Upper lobe of left lung (tissue), 6 donors: ENCODE measurements around the gene LRRFIP1. TPM values are rescaled to one million over a fixed set of nuclear protein-coding genes. Genes with fewer than 3 reads are reported as not detected.

Experiments
- ATAC-seq, 2 donors: fragments of 200-7000 bp; cut with Tn5 transposase; one replicate each; pipeline ENCODE4 v1.9.1; 2022; ENCODE audit warnings: mild to moderate bottlenecking in 2 of 2, moderate library complexity in 2 of 2; ENCODE audit not compliant: low FRiP score in 2 of 2
- DNase-seq, 2 donors: peaks; one replicate each; pipeline ENCODE4 v3.0.0-alpha.2; 2019 to 2020
- H3K27ac ChIP-seq, 4 donors: fragments of 200-600 bp; sonication (generic); one replicate each; pipeline ENCODE4 v1.5.1; 2016 to 2019
- H3K27me3 ChIP-seq, 4 donors: fragments of 200-600 bp; sonication (generic); one replicate each; pipeline ENCODE4 v1.5.1; 2017 to 2019
- H3K36me3 ChIP-seq, 4 donors: fragments of 200-600 bp; sonication (generic); one replicate each; pipeline ENCODE4 v1.5.1; 2016 to 2019
- H3K4me1 ChIP-seq, 4 donors: fragments of 200-600 bp; sonication (generic); one replicate each; pipeline ENCODE4 v1.5.1; 2018 to 2019
- H3K4me3 ChIP-seq, 4 donors: fragments of 200-600 bp; sonication (generic); one replicate each; pipeline ENCODE4 v1.5.1; 2017 to 2019; ENCODE audit warnings: mild to moderate bottlenecking in 2 of 4, moderate library complexity in 1 of 4
- H3K9me3 ChIP-seq, 4 donors: fragments of 200-600 bp; sonication (generic); one replicate each; pipeline ENCODE4 v1.5.1; 2018 to 2019
- CTCF ChIP-seq, 6 experiments: fragments of 450-650 bp in 4 of 6; fragments of 200-600 bp in 2 of 6; sonication (generic) in 2 of 6; IDR thresholded peaks; one replicate each; pipeline ENCODE4 v1.5.1; 2016 to 2019; ENCODE audit warnings: antibody characterized with exemption in 6 of 6
- EP300 ChIP-seq, 4 donors: sonication (generic); formaldehyde crosslinking; IDR thresholded peaks; one replicate each; pipeline ENCODE4 v1.5.1; 2017; ENCODE audit warnings: antibody characterized with exemption in 4 of 4, control low read depth in 2 of 4
- POLR2A ChIP-seq, 4 donors: fragments of 450-650 bp; IDR thresholded peaks; one replicate each; pipeline ENCODE4 v1.5.1; 2016 to 2017; ENCODE audit warnings: antibody characterized with exemption in 4 of 4, mild to moderate bottlenecking in 2 of 4
- POLR2AphosphoS5 ChIP-seq, 2 donors: sonication (generic); formaldehyde crosslinking; IDR thresholded peaks; one replicate each; pipeline ENCODE4 v1.5.1; 2017; ENCODE audit warnings: antibody characterized with exemption in 2 of 2
- WGBS, 2 donors: methylation state at CpG; one replicate each; pipeline ENCODE4 v1.1.5; 2017 to 2018; 5-methylcytosine and 5-hydroxymethylcytosine counted together
- total RNA-seq, 6 donors: library from RNA; depleted of rRNA in 4 of 6; stranded (reverse); fragments of >200 nt in 4 of 6; gene quantifications; one replicate each; pipeline versions ENCODE4 v1.1.0 to v1.2.1, GENCODE V29; 2016 to 2021
- donor health status: DM: no; HTN: no; CAD: no; lungs with moderate emphysema.
- donor health status: DM: no; HTN: yes; CAD: no; lungs with severe emphysema.

Gene LRRFIP1
- total RNA-seq, 6 donors from 2014 or later, result 185 to 291 (median 242) TPM

GRCh38 chr2:237766340-237766739 is 139.0 kb downstream of the LRRFIP1 start:
- H3K4me1 ChIP-seq, result no peaks in the 10 kb centered on the region
- H3K27me3 ChIP-seq, result no peaks in the 10 kb centered on the region
- H3K27ac ChIP-seq, result peak overlapping the region in 1 of 4 donors; percentile 27
- no peak for ATAC-seq
- 77 to 89% methylated on average over 2 of the region's 2 CpGs for WGBS, 2 donors
- TF ChIP-seq CTCF (IDR thresholded peaks at IDR 0.05), result no peak
- TF ChIP-seq POLR2AphosphoS5 (IDR thresholded peaks at IDR 0.05), result no peak
- no peak for TF ChIP-seq POLR2A (IDR thresholded peaks at IDR 0.05)
- TF ChIP-seq EP300 (IDR thresholded peaks at IDR 0.05), result no peak
- DNase-seq, result no peak
- peaks cover 4 to 89% (median 46%) of the 10 kb centered on the region in 4 donors for H3K36me3 ChIP-seq
- no peak overlapping the region for H3K4me3 ChIP-seq
- no peaks in the 10 kb centered on the region for H3K9me3 ChIP-seq

- H3K36me3 ChIP-seq, result peaks cover 4 to 90% (median 54%) of the 10 kb centered on the region in 4 donors
- no peak overlapping the region for H3K27ac ChIP-seq
Measured at GRCh38 chr2:237772513-237772912, 145.1 kb downstream of the LRRFIP1 start.

GRCh38 chr2:237773826-237774225 is 146.4 kb downstream of the LRRFIP1 start:
- peaks cover 7 to 98% (median 61%) of the 10 kb centered on the region in 4 donors for H3K36me3 ChIP-seq

More at GRCh38 chr2:237772513-237772912, 145.1 kb downstream of the LRRFIP1 start:
- no peak overlapping the region for H3K4me3 ChIP-seq
- no peaks in the 10 kb centered on the region for H3K9me3 ChIP-seq
- H3K4me1 ChIP-seq, result no peaks in the 10 kb centered on the region
- ATAC-seq (no peak), DNase-seq (no peak)
- no peak for TF ChIP-seq POLR2A (IDR thresholded peaks at IDR 0.05)
- TF ChIP-seq EP300 (IDR thresholded peaks at IDR 0.05), result no peak
- TF ChIP-seq CTCF (IDR thresholded peaks at IDR 0.05), result no peak
- no peak for TF ChIP-seq POLR2AphosphoS5 (IDR thresholded peaks at IDR 0.05)
- H3K27me3 ChIP-seq, result no peaks in the 10 kb centered on the region
- 96 to 97% methylated on average over 3 of the region's 3 CpGs for WGBS, 2 donors

GRCh38 chr2:237774811-237775553 is 147.6 kb downstream of the LRRFIP1 start:
- Histone ChIP-seq H3K27me3 (no peaks in the 10 kb centered on the region), H3K4me3 (no peak overlapping the region), H3K4me1 (no peaks in the 10 kb centered on the region), H3K9me3 (no peaks in the 10 kb centered on the region), H3K27ac (no peak overlapping the region), H3K36me3 (peaks cover 13 to 98% (median 63%) of the 10 kb centered on the region in 4 donors)
- peak; percentile 40 to 66 for DNase-seq
- ATAC-seq, result peak; percentile 76 to 86
- TF ChIP-seq EP300 (IDR thresholded peaks at IDR 0.05) (no peak), CTCF (IDR thresholded peaks at IDR 0.05) (peak; percentile 31 to 71 (median 54))
- WGBS, 2 donors, result 79 to 85% methylated on average over 12 to 13 of the region's 13 CpGs

More at GRCh38 chr2:237773826-237774225, 146.4 kb downstream of the LRRFIP1 start:
- no peaks in the 10 kb centered on the region for H3K9me3 ChIP-seq
- WGBS, 2 donors, result 88 to 93% methylated on average over 13 to 15 of the region's 15 CpGs
- H3K4me3 ChIP-seq, result no peak overlapping the region
- ATAC-seq (no peak), DNase-seq (no peak)
- TF ChIP-seq EP300 (IDR thresholded peaks at IDR 0.05) (no peak), POLR2AphosphoS5 (IDR thresholded peaks at IDR 0.05) (no peak), CTCF (IDR thresholded peaks at IDR 0.05) (no peak), POLR2A (IDR thresholded peaks at IDR 0.05) (no peak)
- no peak overlapping the region for H3K27ac ChIP-seq
- no peaks in the 10 kb centered on the region for H3K4me1 ChIP-seq
- no peaks in the 10 kb centered on the region for H3K27me3 ChIP-seq

- TF ChIP-seq POLR2AphosphoS5 (IDR thresholded peaks at IDR 0.05) (no peak), CTCF (IDR thresholded peaks at IDR 0.05) (no peak), POLR2A (IDR thresholded peaks at IDR 0.05) (no peak), EP300 (IDR thresholded peaks at IDR 0.05) (no peak)
- H3K4me3 ChIP-seq, result no peak overlapping the region
- H3K4me1 ChIP-seq, result no peaks in the 10 kb centered on the region
- DNase-seq (peak in 1 of 2 donors; percentile 64), ATAC-seq (no peak)
- peaks cover 19 to 86% (median 52%) of the 10 kb centered on the region in 4 donors for H3K36me3 ChIP-seq
- H3K9me3 ChIP-seq, result no peaks in the 10 kb centered on the region
- no peaks in the 10 kb centered on the region for H3K27me3 ChIP-seq
- WGBS, 2 donors, result 90 to 91% methylated on average over 8 to 14 of the region's 14 CpGs
- H3K27ac ChIP-seq, result no peak overlapping the region
Measured at GRCh38 chr2:237779521-237779920, 152.1 kb downstream of the LRRFIP1 start.
